ENCODE results near the gene RAI14.

RAI14 gene

DNA sequence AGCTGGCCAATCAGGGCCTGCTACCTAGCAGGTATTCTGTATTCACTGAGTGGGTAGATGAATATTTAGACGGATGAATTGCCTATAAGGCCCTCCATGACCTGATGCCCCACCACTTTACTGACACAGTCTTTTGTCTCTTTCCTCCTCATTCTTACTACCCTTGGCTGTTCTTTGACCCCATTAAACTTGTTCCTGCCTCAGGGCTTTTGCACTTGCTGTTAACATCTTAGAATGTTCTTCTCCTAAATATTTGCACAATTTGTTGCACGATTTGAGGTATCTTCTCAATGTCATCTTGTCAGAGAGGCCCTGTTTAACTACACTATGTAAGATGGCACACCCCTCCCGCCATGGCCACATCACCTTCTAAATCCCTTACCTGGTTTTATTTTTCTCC, 179.5 kb downstream of the RAI14 start:
- Histone ChIP-seq H4K20me1 (ENCODE audit: insufficient read depth, low read length) (no peaks in the 10 kb centered on the region), H3K27me3 (replicated peaks; ENCODE audit: insufficient read depth, low read length) (no peaks in the 10 kb centered on the region), H3K9ac (ENCODE audit: low read length) (no peak overlapping the region), H3K27ac (ENCODE audit: low read length) (no peak overlapping the region), H3K79me2 (ENCODE audit: low read length) (no peaks in the 10 kb centered on the region), H3F3A (ENCODE audit: insufficient read depth, low read length) (peaks cover 10% of the 10 kb centered on the region; the same call in 1 of the 2 replicates), H3K4me2 (ENCODE audit: low read depth, low read length) (no peak overlapping the region), H3K36me3 (replicated peaks; ENCODE audit: insufficient read depth, low read length) (no peaks in the 10 kb centered on the region), H3K9me3 (replicated peaks; ENCODE audit: insufficient read depth, low read length) (no peaks in the 10 kb centered on the region), H3K4me3 (ENCODE audit: low read length) (no peak overlapping the region), H3K9me2 (replicated peaks; ENCODE audit: insufficient read depth, low read length) (no peaks in the 10 kb centered on the region), H3K4me1 (ENCODE audit: low read length) (0 out of 2 replicates have a peak, but pooled peaks cover 4% of the 10 kb centered on the region), H2AFZ (ENCODE audit: low read length) (no peak overlapping the region)
- DNase-seq, result no peak
- TF ChIP-seq, protein P1, sequence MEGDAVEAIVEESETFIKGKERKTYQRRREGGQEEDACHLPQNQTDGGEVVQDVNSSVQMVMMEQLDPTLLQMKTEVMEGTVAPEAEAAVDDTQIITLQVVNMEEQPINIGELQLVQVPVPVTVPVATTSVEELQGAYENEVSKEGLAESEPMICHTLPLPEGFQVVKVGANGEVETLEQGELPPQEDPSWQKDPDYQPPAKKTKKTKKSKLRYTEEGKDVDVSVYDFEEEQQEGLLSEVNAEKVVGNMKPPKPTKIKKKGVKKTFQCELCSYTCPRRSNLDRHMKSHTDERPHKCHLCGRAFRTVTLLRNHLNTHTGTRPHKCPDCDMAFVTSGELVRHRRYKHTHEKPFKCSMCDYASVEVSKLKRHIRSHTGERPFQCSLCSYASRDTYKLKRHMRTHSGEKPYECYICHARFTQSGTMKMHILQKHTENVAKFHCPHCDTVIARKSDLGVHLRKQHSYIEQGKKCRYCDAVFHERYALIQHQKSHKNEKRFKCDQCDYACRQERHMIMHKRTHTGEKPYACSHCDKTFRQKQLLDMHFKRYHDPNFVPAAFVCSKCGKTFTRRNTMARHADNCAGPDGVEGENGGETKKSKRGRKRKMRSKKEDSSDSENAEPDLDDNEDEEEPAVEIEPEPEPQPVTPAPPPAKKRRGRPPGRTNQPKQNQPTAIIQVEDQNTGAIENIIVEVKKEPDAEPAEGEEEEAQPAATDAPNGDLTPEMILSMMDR (IDR thresholded peaks at IDR 0.05; ENCODE audit: low read length), result no peak
- no peak for TF ChIP-seq EZH2phosphoT487 (IDR thresholded peaks at IDR 0.05; ENCODE audit: low read length)
- no peak for TF ChIP-seq EZH2 (optimal IDR thresholded peaks at IDR 0.05; ENCODE audit: low read depth, low read length)

DNA sequence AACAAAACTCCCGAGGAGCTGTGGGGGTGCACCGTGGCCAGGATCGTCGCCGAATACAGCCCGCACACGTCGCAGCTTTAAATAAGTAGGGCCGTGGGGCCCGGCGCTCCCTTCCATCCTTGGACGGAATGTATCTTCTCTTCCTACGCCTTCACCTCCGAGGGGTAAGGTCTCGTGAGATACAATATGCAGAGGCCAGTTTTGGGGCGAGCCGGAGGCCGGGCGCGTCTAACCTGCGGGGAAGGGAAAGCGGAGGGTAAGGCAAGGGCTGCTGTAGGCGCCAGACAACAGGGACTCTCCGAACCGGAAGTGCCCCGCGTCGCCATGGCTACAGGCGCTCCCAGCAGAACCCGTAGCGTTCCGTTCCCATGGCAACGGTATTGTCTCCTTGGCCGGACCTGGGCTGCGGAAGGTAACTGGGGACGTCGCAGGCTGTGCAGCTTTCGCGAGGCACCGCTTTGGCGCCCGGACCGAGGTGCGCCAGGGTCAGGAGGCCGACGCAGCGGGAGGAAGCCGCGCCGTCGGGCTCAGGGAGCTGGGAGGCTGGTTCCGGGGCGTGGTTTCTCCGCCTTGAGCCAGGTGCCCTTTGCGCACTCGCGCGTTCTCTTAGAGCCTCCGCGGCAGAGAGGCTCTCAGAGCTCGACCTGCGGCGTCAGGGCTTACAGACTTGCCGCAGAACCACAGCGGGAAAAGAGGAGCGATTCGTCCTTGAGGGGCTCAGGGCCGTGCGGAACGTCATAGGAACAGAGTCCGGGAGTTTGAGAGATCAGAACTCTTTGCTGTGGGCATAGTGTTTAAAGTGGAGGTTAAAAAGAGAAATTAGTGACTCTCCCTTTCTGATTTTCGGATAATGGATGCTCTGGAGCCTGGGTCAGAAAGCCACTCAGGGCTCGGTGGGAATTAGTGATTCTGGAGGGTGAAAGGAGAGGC, 182.9 kb downstream of the RAI14 start, which contains the start of gene TTC23L:
Gene TTC23L (plus strand): TSS at position 380 of the 930 bp plus-strand sequence. CDS start 1,508 bp downstream, outside the sequence.
- peak within 1 kb of the TSS; percentile 89 for H3K27ac ChIP-seq (ENCODE audit: low read length)
- H3K27me3 ChIP-seq (replicated peaks; ENCODE audit: insufficient read depth, low read length), result no peaks in the 10 kb centered on the region
- H3K4me2 ChIP-seq (ENCODE audit: low read depth, low read length), result peak within 1 kb of the TSS; percentile 92
- peak within 1 kb of the TSS; percentile 81 for H3K4me3 ChIP-seq (ENCODE audit: low read length)
- peaks cover 10% of the 10 kb centered on the region; the same call in 1 of the 2 replicates for H3F3A ChIP-seq (ENCODE audit: insufficient read depth, low read length)
- H3K36me3 ChIP-seq (replicated peaks; ENCODE audit: insufficient read depth, low read length), result no peaks in the 10 kb centered on the region
- H2AFZ ChIP-seq (ENCODE audit: low read length), result peak within 1 kb of the TSS; percentile 97
- H3K9ac ChIP-seq (ENCODE audit: low read length), result peak within 1 kb of the TSS; percentile 66
- peak; percentile 97 for DNase-seq
- H3K9me2 ChIP-seq (replicated peaks; ENCODE audit: insufficient read depth, low read length), result no peaks in the 10 kb centered on the region
- TF ChIP-seq, protein P1 (IDR thresholded peaks at IDR 0.05; ENCODE audit: low read length), result no peak
- TF ChIP-seq EZH2phosphoT487 (IDR thresholded peaks at IDR 0.05; ENCODE audit: low read length) (no peak), EZH2 (optimal IDR thresholded peaks at IDR 0.05; ENCODE audit: low read depth, low read length) (no peak)
- H3K4me1 ChIP-seq (ENCODE audit: low read length), result 0 out of 2 replicates have a peak, but pooled peaks cover 4% of the 10 kb centered on the region
- H4K20me1 ChIP-seq (ENCODE audit: insufficient read depth, low read length), result no peaks in the 10 kb centered on the region
- no peaks in the 10 kb centered on the region for H3K79me2 ChIP-seq (ENCODE audit: low read length)
- no peaks in the 10 kb centered on the region for H3K9me3 ChIP-seq (replicated peaks; ENCODE audit: insufficient read depth, low read length)

DNA sequence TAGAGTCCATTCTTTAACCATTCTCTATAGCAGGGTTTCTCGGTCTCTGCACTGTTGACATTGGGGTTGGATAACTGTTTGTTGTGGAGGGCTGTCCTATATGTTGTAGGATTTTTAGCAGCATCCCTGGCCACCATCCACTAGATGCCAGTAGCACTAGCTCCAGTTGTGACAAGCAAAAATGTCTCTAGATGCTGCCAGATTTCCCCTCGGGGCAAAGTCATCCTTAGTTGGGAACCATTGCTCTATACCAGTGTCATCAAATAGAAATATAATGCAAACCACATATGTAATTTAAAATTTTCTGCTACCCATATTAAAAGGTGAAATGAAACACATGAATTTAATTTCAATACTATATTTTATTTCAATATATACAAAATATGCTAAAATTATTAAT, 185.7 kb downstream of the RAI14 start:
- no peak for TF ChIP-seq EZH2 (optimal IDR thresholded peaks at IDR 0.05; ENCODE audit: low read depth, low read length)
- no peak for TF ChIP-seq EZH2phosphoT487 (IDR thresholded peaks at IDR 0.05; ENCODE audit: low read length)
- TF ChIP-seq, protein P1 (IDR thresholded peaks at IDR 0.05; ENCODE audit: low read length), result no peak
- Histone ChIP-seq H2AFZ (ENCODE audit: low read length) (no peak overlapping the region), H3K27me3 (replicated peaks; ENCODE audit: insufficient read depth, low read length) (no peaks in the 10 kb centered on the region), H3K4me3 (ENCODE audit: low read length) (no peak overlapping the region), H3K9ac (ENCODE audit: low read length) (no peak overlapping the region), H3F3A (ENCODE audit: insufficient read depth, low read length) (peaks cover 10% of the 10 kb centered on the region; the same call in 1 of the 2 replicates), H3K27ac (ENCODE audit: low read length) (no peak overlapping the region), H3K4me1 (ENCODE audit: low read length) (0 out of 2 replicates have a peak, but pooled peaks cover 4% of the 10 kb centered on the region), H3K36me3 (replicated peaks; ENCODE audit: insufficient read depth, low read length) (no peaks in the 10 kb centered on the region), H4K20me1 (ENCODE audit: insufficient read depth, low read length) (no peaks in the 10 kb centered on the region), H3K9me2 (replicated peaks; ENCODE audit: insufficient read depth, low read length) (no peaks in the 10 kb centered on the region), H3K79me2 (ENCODE audit: low read length) (no peaks in the 10 kb centered on the region), H3K9me3 (replicated peaks; ENCODE audit: insufficient read depth, low read length) (no peaks in the 10 kb centered on the region), H3K4me2 (ENCODE audit: low read depth, low read length) (no peak overlapping the region)
- DNase-seq, result no peak

Measured in MM.1S (cell line).